ENCODE results near the gene LTA.

- TF ChIP-seq CTCF (IDR thresholded peaks at IDR 0.05) (no peak), POLR2A (IDR thresholded peaks at IDR 0.05) (no peak)
Observed at GRCh38 chr6:31622684-31623091, 50.6 kb downstream of the LTA start.

Data from ovary (tissue), 3 donors.